Measurements from ENCODE around the gene UBE2H.
"Not testable (repeated sequence)": the region's sequence is repeated elsewhere in the genome, so short reads cannot be mapped to it uniquely, and the experiment has no call there.

The UBE2H gene

GRCh38 chr7:129843978-129844840, 108.6 kb downstream of the UBE2H start:
- no peak for DNase-seq (ENCODE audit: low read depth, low spot score)

GRCh38 chr7:129843365-129843898, 109.3 kb downstream of the UBE2H start:
- DNase-seq (ENCODE audit: low read depth, low spot score), result peak; percentile 53

- DNase-seq (ENCODE audit: low read depth, low spot score), result no peak
These were observed 111.3 kb downstream of the UBE2H start for GRCh38 chr7:129841465-129841864.

DNA sequence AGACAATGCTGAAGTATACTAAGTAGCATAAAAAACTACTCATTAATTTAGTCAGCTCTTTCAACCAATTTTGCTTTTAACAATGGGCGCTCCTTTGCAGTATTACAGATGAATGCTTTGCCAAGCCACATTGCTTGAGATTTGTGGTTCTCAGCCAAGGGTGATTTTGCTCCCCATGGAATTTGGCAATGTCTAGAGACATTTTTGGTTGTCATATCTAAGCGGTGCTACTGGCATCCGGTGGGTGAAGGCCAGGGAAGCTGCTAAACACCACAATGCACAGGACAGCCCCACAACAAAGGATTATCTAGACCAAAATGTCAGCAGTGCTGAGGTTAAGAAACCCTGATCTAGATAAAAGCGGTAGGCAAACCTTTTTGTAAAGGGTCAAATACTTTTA, 112.0 kb downstream of the UBE2H start:
- no peak for DNase-seq (ENCODE audit: low read depth, low spot score)

DNA sequence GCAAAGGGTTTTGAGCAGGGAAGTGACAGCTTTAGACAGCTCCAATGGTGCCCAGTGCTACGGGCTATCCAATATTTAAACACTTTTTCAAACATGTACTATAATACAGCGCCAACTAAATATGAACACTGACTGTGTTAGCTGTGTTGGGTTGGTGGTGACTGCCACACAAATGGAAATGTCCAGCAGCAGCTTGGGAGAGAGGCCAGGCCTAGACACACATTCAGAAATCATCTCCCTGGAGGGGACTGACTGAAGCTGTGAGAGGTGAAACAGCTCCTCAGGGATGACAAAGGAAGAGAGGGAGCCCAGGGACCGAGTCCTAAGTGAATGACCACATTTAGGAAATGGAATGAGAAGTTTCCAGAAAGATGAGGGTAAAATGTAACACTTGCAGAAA, 115.8 kb downstream of the UBE2H start:
- no peak for DNase-seq (ENCODE audit: low read depth, low spot score)

DNA sequence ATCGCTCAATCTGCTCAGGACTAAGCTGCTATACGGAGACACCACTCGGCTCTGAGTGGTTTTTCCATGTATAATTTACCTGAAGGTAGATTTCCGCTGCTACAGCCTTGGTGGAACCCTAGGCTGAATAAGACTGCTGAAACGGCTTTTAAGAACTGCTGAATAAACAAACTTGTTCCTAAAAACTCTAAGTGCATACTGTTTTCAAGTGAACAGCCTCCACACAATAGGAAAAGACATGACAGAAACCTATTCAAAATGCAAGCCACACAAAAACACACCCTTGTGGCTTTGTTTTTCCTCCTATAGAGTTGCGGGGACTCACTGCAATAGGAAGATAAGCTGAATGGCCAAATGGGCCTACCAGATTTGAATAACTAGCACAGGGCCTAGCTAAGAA, 117.2 kb downstream of the UBE2H start:
- DNase-seq (ENCODE audit: low read depth, low spot score), result no peak

DNA sequence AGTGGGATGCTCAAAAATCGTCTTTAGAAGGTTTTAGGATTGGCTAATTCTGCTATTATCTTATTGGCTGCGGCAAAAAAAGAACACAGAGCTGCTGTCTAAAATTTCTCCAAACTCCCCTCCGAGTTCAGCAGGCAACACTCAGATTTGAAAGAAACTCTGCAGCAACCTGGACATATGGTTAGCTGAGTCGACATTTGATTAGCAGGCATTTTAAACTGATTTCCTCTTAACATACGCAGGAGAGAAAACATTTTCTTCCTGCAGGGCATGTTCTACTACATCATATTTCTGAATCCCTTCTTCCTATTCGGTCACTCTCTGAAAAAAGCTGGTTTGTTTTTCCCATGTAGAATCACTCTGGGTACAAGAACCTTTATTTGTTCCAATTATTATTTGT, 119.4 kb downstream of the UBE2H start:
- not testable (repeated sequence) for DNase-seq (ENCODE audit: low read depth, low spot score)

DNA sequence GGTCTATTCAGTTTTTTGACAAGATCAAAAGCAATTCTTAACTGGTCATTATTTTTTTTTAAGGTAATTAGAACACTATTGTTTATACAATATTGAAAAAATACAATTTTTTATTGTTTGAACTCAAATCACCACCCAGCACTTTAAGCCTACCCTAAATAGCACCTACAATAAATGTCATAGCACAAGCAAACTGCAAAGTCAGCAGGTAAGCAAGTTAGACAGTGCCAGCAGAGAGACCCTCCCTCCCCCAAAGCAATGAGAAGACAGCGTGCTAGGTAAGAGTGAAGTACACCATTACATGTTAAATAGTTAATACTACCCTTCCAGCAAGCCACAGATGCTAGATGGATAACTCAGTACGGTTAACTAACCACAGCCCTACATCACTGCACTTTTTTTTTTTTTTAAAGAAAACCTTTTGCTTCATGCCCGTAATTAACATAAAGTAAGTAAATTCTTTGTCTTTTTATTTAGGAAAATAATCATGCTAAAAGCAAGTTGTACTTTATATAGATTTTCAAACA, 120.0 kb downstream of the UBE2H start:
- no peak for DNase-seq (ENCODE audit: low read depth, low spot score)

GRCh38 chr7:129832282-129832681, 120.5 kb downstream of the UBE2H start:
- no peak for DNase-seq (ENCODE audit: low read depth, low spot score)

- no peak for DNase-seq (ENCODE audit: low read depth, low spot score)
These were observed 121.2 kb downstream of the UBE2H start for GRCh38 chr7:129831424-129832058.

DNA sequence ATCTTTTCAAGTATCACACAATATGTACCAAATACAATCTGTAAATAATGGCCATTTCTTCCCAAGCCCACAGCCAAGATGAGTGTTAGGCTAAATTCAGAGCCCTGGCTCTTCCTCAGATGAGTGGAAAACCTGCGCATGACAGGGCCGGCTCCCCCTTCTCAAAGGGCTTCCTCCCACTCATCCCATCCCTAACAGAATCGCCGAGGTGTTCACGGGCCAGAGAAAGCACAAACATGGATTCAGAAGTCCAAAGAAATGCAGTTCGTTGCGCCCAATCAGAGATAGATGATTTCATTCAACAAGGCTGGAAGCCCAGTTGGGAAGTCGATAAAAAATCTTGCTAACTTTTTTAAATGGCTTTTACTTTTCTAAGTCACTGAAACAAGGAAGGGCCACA, 121.8 kb downstream of the UBE2H start:
- no peak for DNase-seq (ENCODE audit: low read depth, low spot score)

GRCh38 chr7:129829737-129830631, 122.8 kb downstream of the UBE2H start:
- DNase-seq (ENCODE audit: low read depth, low spot score), result no peak

DNA sequence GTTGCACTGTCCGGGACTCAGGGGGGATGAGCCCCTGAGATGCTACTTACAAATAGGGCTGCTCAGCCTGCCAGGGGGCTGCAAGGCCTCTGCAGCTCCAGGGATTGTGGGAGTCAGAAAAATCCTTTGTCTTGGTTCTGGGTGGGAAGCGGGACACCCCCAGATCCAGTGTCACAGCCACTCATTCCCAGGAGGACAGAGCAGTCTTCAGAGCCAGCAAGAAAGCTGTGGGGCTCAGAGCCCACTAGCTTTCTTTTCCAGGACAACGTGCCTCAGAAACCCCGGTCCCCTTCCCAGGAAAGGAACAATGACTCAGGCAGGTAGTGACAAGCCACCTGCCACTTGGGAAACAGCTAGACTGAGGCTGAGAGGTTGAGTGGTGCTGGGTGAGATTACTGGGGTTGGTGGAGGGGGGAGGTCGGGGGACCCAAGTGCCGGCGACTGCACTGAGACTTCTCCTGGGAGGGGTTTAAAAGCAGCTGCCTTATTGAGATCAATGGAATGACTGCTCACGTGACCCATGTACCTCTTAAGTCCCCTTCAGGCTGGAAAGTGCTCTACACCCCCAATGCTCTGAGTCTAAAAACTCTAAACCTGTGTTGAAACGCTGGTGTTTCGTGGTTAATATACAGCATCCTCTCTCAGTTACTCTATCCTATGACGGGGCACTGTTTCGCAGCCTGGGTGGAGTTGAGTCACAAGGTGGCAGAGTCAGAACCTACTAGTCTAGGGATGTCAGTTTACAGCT, 123.6 kb downstream of the UBE2H start:
- no peak for DNase-seq (ENCODE audit: low read depth, low spot score)

GRCh38 chr7:129828078-129828762, 124.5 kb downstream of the UBE2H start:
- no peak for DNase-seq (ENCODE audit: low read depth, low spot score)

DNA sequence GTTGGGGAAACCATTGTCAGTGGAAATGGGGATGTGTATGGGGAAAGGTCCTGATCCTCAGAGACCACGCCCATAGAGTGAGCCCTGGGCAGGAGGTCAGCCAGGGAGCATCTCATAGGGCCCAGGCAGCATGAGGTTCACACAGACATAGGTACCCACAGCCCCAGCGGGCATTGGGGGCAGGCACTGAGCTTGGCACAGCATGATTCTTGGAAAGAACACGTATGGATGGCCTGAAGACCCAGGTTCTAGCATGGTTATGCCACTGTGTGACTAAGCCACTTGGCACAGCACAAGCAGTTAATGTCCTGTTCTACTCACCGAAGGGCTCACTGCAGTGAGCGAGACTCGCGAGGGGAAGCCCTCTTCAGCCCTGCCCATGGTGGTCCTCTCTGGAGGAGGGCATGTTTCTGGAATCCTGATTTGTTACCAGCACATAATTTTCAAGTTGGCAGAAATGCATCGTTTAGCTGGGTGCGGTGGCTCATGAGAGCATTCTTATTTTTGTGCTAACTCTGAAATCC, 125.2 kb downstream of the UBE2H start:
- no peak for DNase-seq (ENCODE audit: low read depth, low spot score)

DNA sequence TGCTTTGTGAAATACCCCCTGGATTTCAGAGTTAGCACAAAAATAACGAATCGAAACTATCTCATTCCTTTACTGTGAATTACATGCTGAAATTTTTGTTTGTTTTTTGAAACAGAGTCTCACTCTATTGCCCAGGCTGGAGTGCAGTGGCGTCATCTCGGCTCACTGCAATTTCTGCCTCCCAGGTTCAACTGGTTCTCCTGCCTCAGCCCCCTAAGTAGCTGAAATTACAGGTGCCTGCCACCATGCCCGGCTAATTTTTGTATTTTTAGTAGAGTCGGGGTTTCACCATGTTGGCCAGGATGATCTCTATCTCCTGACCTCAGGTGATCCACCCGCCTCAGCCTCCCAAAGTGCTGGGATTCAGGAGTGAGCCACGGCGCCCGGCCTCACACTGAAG, 125.9 kb downstream of the UBE2H start:
- not testable (repeated sequence) for DNase-seq (ENCODE audit: low read depth, low spot score)

- no peak for DNase-seq (ENCODE audit: low read depth, low spot score)
These were observed 127.4 kb downstream of the UBE2H start for GRCh38 chr7:129825209-129825970.

DNA sequence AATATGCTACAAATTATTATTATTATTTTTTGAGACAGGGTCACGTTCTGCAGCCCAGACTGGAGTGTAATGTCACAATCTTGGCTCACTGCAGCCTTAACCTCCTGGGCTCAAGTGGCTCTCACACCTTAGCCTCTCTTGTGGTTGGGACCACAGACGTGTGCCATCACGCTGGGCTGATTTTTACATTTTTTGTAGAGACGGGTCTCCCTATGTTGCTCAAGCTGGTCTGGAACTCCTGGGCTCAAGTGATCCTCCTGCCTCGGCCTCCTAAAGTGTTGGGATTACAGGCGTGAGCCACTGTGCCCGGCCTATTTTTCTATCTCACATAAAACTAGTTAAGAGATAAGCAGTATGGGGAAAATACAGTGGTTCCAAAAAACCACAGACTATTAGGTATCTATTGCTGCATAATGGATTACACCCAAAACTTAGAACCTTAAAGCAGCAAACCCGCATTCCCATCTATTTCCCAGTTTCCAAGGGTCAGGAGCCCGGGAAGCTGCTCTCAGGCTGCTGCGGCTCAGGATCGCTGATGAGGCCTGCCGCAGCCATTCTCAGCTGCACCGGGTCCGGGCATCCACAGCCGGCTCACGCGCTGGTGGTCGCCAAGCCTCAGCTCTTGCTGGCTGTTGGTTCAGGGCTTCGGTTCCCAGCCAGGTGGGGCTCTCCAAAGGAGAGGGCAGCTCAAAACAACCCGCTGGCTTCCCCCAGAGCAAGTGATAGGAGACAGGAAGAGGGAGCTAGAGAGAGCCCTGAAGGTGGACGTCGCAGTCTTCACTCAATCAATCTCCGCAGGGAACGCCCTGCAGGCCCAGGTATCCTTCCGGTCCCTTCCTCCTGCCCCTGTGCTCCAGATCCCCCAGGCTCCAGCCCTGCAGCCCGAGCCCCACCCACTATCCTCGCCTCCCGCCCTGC, 128.2 kb downstream of the UBE2H start:
- DNase-seq (ENCODE audit: low read depth, low spot score), result no peak

Measured in brain pericyte (primary cell).